Activated T-cell treated with anti-CD3 and anti-CD28 coated beads for 48 hours (primary cell): ENCODE data around the gene PHKA2.

Source experiments
- DNase-seq: peaks from one replicate; pipeline ENCODE4 v3.0.0-alpha.2; 2020; ENCODE audit warnings: low read depth

The PHKA2 gene

DNA sequence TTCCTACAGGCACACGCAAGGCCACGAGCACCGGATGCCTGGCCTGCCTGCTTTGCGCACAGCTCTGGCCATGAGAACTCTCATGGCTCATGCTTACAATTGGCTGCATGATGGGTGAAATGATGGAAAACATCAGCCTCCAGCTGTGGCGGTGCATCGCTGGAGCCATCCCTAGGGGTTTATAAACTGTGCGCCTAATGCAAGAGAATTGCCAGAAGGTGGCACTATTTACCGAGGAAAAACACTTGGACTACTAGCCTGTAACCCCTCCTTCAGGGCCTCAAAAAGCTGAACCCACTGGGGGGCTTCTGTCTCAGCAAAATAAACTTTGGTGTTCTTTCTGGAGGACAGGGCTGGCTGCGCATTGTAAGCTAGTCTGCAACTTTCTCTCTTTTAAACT lies 51.9 kb downstream of the PHKA2 start:
- no peak for DNase-seq

DNA sequence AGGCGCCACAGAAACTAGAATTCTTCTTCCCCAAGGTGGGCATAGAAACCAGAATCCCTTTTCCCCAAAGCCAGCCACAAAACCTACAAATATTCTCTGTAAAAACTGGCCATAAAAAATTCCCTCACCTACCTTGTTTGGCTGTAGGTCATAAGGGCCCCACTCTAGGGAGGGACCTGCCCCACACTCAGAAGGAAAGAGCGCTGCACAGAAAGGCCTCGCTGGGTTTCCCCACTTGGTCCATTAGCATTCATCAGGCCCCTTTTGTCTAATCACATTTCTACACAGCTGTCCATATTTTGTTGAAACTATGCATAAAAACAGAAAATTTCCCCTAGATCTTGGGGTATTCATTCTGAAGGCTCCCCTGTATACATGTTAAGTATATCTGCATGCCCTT lies 54.1 kb downstream of the PHKA2 start:
- no peak for DNase-seq

GRCh38 chrX:18927558-18927957 lies 56.4 kb downstream of the PHKA2 start:
- DNase-seq: no peak

- no peak for DNase-seq
Observed at GRCh38 chrX:18924507-18925088, 59.3 kb downstream of the PHKA2 start.

- DNase-seq: no peak
Observed at GRCh38 chrX:18920566-18920965, 63.3 kb downstream of the PHKA2 start.

DNA sequence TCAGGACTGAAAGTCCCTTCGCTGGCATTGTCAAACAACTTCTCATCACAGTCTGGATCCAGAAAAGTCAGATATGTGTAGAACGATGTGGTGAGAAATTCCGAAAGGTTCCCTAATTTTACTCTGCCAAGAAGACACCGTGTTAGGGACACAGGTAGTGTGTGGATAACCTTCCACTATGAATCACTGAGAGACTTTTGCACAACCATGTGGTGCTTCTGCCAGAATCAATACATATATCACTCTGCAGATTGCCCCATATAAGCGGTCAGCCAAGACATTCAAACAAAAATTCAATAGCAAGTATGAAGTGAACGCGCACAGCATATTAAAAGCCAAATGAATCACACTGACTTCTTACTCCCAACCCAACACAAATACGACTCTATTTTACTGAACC lies 63.8 kb downstream of the PHKA2 start:
- no peak for DNase-seq

DNA sequence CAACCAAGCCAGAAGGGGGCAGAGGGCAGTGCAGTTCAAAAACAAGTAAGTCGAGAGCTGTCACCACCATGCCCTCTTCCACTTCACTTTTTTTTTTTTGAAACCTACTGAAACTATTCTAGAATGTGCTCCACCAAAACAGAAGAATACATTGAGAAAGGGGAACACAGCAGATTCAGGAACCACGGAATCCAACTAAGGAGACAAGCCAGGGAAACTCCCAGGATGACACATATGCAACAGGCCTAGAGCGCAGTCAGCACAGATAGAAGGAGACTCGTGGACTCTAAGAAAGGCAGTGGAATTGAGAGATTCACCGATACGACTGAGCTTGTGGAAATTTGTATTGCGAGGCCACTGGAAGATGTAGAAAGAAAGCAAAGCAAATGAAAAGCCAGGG lies 66.1 kb downstream of the PHKA2 start:
- no peak for DNase-seq

DNA sequence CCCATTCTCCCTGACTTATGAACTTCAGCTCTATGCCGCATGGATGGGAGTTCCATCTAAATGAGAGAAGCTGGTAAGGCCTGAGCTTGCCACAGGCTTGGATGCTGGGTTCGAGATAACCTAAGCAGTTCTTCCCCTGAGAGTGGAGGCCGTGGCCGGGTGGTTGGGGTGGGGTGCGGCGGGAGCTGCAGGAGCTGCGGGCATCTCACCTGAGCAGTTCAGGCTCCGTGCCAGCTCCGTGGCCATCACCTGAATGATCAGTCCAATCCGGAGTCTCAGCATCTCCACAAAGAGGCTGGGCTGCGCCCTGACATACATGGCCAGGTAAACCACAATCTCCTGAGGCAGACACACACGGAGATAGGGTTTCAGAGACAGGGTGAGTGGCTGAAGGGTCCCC lies 77.6 kb downstream of the PHKA2 start:
- no peak for DNase-seq

DNA sequence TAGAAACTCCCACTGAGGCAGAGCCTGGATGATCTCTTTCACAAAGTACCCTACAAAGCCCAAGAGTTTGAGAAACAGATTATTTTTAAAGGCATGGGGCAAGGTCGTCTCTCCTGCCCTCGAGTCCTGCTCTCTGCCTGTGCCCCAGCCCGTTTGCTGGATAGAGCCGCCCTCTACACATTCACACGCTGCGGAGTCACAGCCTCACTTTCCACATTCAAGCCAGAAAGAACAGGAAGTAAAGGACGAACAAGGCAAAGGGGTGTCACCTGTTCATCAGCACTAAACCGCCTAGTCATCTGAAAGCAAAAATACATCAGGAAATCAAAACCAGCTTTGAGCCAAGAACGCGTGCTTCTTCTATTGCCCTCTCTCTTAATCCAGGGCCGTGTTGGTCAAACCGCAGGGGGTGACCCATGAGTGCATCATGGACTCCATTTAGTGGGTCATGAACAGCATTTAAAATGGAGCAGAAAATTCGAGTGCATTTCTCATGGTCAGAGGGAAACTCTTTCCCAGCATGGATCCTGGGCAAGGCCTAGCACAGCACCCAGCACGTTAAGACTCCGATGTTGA lies 83.4 kb downstream of the PHKA2 start:
- no peak for DNase-seq

DNA sequence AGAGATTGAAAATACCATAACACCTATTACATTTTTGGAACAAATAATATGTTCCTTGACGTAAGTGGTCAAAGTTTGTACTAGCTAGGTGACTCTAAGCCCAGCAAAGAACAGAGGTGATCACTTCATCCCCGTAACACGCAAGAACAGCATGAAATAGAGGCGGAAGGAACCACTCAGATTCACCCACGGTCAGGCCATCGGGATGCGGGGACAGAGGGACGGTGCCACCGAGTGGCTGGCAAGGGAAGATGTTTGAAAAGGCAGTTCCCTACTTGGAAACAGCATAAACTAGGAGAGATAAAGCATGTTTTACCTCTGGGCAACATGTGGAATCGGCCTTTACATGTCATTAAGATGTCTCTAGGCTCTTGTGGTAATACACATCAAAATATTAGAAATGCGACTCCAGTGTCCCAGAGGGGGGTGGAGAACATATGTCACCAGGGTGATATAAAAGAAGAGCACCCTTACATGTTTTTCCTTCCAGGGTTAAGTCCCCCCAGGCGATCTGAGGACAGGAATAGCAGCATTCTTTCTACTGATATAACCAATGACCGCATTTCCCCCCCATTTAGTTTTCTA lies 84.0 kb downstream of the PHKA2 start:
- DNase-seq: no peak

DNA sequence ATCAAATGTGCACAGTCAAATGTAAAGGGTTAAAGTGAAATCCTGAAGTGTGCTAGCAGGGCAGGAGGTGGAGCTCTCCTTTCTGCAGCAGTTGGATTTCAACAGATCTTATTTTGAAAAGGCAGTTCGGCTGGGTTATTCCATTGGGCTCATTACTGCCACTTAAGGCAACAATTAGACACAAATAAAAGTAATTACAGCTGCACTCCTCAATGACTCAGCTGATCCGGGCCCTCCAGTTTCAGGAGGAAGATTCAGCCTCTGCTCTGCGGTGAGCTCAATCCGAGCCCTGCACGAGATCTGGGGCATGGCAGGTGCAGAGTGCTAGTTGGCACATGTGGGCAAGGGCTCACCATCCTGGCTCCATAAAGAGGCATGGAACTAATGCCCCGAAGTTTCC lies 85.4 kb downstream of the PHKA2 start:
- DNase-seq: no peak

GRCh38 chrX:18898091-18898490 lies 85.8 kb downstream of the PHKA2 start:
- DNase-seq: no peak

DNA sequence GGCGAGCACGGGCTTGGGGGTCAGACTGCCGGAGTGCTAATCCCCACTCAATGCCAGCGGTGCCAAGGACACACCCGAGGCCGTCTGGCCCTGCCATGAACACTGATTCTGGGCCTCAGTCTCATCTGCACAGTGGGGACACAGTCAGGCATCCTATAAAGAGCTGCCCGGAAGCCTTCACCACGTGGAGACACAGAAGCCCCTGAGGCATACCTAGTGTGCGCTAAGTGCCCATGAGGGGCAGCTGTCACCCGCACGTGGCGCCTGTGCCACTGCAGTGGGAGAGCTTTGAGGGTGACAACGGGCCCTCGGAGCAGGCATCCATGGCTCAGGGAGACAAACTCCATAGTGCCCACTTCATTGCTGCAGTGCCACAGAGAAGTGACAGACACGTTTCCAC lies 86.3 kb downstream of the PHKA2 start:
- no peak for DNase-seq

GRCh38 chrX:18896680-18897544 lies 87.0 kb downstream of the PHKA2 start:
- DNase-seq: no peak

- no peak for DNase-seq
Observed at GRCh38 chrX:18895189-18895951, 88.5 kb downstream of the PHKA2 start.

DNA sequence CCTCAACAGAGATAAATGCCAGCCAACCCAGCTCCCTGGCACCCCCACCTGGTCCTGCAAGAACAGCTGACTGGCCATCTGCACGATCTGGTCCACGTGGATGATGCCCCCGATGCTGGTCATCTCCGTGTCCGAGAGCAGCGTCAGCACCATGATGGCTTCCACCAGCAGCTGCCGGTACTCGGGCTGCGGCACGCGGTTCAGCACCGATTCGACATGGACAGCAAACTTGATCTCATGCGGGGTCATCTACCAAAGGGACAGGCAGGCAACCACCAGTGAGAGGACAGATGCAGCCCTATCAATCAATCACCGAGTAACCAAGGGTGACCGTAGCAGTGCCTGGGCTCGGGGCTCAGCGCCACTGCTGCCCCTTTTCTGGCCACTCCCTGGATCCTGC lies 89.8 kb downstream of the PHKA2 start:
- no peak for DNase-seq

DNA sequence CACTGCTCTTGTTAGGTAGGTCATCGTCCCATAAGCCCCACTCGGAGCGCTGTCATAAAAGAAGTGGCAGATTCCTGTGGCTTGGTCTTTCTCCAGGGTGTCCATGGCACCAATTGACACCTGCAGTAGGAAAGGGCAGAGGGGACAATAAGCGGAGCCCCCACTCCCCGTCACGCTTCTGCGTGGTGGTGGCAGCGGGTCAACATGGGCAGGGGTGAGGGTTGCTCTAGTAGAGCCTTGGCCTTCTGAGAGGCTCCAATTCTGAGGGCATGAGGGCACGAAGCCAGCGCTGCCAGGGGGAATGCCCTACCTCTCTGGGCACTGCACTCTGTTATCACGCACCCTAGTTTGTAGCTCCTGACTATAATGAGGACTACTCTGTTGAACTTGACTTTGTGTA lies 90.4 kb downstream of the PHKA2 start:
- DNase-seq: no peak

GRCh38 chrX:18892899-18893298 lies 91.0 kb downstream of the PHKA2 start:
- DNase-seq: no peak

- DNase-seq: no peak
Observed at GRCh38 chrX:18891548-18891945, 92.4 kb downstream of the PHKA2 start.

- DNase-seq: no peak
Observed at GRCh38 chrX:18890724-18891547, 93.0 kb downstream of the PHKA2 start.

DNA sequence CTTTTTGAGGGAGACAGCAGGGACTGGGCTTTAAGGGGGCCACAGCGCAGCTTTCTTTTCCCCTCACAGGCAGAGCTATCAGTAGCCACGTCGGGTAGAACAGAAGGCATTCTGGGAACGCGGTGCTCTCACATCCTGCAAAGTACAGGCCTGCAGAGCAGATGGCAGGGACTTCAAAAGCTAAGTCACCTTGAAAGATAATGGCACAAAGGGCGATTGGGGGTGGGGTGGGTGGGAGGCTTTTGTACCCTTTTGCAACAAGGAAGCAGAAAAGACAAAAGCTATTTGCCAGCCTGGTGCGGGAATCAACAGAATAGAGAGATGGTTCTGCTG lies 93.9 kb downstream of the PHKA2 start:
- no peak for DNase-seq
